GM19239 (cell line): ENCODE results near the gene TNP1.

Source experiments
- DNase-seq: peaks from one replicate; pipeline ENCODE4 v3.0.0; 2011; ENCODE audit warnings: low spot score; ENCODE audit not compliant: insufficient read length
- FAIRE-seq: peaks from 2 replicates; lab custom pipeline; 2011; peaks lifted over from hg19 to GRCh38; lab: Jason Lieb, UNC

Gene TNP1

GRCh38 chr2:216849987-216850386 lies 9.9 kb downstream of the TNP1 start:
- FAIRE-seq = no peak
- no peak for DNase-seq

GRCh38 chr2:216845426-216845825 lies 14.4 kb downstream of the TNP1 start:
- DNase-seq = no peak
- no peak for FAIRE-seq

- FAIRE-seq (no peak), DNase-seq (no peak)
Measured at GRCh38 chr2:216842636-216843035, 17.2 kb downstream of the TNP1 start.

- no peak for DNase-seq
- no peak for FAIRE-seq
Measured at GRCh38 chr2:216839688-216840087, 20.2 kb downstream of the TNP1 start.

- DNase-seq (no peak), FAIRE-seq (no peak)
Measured at GRCh38 chr2:216838151-216838550, 21.7 kb downstream of the TNP1 start.

- FAIRE-seq (no peak), DNase-seq (no peak)
Measured at GRCh38 chr2:216837740-216838139, 22.1 kb downstream of the TNP1 start.

GRCh38 chr2:216833061-216833460 lies 26.8 kb downstream of the TNP1 start:
- DNase-seq = no peak
- no peak for FAIRE-seq

GRCh38 chr2:216830346-216830745 lies 29.5 kb downstream of the TNP1 start:
- no peak for FAIRE-seq

GRCh38 chr2:216829533-216829932 lies 30.3 kb downstream of the TNP1 start:
- no peak for DNase-seq
- FAIRE-seq = no peak

More at GRCh38 chr2:216830346-216830745, 29.5 kb downstream of the TNP1 start:
- DNase-seq = no peak

GRCh38 chr2:216827073-216827720 lies 32.7 kb downstream of the TNP1 start:
- DNase-seq (no peak), FAIRE-seq (no peak)

GRCh38 chr2:216822470-216822869 lies 37.4 kb downstream of the TNP1 start:
- DNase-seq (no peak), FAIRE-seq (no peak)

- no peak for DNase-seq
- no peak for FAIRE-seq
Measured at GRCh38 chr2:216820709-216821108, 39.2 kb downstream of the TNP1 start.

GRCh38 chr2:216819766-216820165 lies 40.1 kb downstream of the TNP1 start:
- DNase-seq (no peak), FAIRE-seq (no peak)

GRCh38 chr2:216819055-216819454 lies 40.8 kb downstream of the TNP1 start:
- FAIRE-seq = no peak
- DNase-seq = no peak

GRCh38 chr2:216810399-216811160 lies 49.3 kb downstream of the TNP1 start:
- DNase-seq (no peak), FAIRE-seq (no peak)
